HG03159 (cell line): Measurements from ENCODE around the gene SLIT2.

Source experiments
- ATAC-seq: cut with Tn5 transposase; IDR thresholded peaks from one replicate; pipeline ENCODE4 v1.9.1; 2021; ENCODE audit warnings: mild to moderate bottlenecking, moderate library complexity; ENCODE audit not compliant: unreplicated experiment

Gene SLIT2

DNA sequence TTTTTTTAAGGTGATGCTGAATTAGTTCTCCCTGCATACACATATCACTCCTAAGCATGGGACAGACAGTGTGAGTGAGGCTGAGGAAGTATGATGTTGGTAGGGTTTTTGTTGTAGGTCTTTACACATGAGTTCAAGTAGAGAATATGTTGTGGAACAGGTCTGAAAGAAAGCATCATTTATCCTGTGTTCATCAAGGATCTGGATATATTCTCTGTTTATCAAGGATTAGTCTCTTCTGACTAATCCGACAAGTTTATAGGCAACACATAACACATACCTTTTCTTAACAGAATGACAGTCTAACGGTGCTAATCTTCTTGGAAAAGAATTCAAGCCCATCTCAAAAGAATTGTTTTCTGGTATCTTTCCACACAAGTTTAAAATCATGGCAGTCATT lies 10.5 kb downstream of the SLIT2 start:
- ATAC-seq = no peak

DNA sequence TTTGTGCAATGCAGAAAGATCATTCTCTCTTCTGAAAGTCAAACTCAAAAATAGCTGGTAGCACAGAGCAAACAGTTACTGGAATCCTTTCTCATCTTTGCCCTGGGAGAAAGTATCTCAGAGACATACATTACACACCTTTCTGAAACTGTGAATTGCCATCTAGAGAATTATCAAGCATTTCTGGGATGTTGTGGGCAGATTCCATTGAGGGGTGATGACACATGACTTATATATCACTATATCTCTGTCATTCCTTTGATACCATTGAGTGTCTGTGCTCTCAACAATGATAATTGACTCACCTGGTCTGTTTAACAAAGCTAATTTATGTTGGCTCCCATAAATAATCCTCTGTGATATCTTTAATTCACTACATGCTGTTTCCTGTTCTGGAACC lies 13.0 kb downstream of the SLIT2 start:
- no peak for ATAC-seq

DNA sequence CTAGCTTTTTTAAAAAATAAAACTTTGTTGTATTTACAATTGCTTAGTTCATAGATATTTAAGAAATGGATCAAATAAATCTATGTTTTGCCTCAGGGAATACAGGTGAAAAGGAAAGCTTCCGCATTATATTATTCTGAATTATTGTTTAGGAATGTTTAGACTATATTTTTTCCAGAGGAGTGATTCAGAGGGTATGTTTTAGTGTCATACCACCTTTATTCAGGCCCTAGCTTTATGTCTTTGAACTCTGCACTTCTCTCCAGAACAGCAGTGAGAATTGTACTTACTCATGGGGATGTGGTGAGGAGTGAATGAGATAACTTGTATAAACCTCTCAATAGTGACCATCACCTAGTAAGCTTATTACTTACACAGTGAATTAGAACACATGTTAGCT lies 14.0 kb downstream of the SLIT2 start:
- ATAC-seq = no peak

DNA sequence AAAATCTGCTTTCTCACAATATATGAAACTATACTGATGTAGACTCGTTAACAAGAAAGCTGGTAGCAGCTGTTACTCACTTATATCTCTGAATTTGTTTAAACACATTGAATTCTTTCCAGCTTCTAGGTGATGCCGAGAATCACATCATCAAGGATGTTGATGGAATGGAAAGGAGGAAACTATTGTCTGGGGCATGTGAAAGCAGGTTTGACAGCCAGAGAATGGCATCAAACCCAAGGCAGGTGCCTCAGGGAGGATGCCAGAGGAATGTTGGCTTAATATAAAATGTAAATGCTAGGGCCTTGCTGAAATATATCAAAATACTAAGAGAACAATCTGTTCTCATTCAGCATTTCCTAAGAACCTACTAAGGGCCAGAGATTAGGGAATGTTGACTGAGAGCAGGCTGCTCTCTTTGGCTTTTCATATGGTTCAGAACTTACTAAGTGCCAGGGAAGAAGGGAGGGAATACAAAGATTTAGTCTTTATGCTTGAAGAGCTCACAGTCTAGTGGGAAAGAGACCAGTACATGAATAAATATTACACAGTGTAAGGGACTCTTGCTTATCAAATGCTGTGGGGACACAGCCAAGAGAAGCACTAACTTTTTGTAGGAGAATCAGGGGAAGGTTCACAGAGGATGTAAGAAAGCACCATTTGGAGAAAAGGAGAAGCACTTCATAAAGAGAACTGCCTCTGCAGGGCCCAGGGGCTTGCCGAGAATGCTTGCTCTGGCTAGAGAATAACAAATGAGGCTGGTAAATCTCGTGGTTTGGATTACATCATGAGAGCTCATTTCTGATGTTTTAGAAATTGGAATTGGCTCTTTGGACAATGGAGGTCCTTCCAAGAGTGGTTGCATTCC lies 14.7 kb downstream of the SLIT2 start:
- ATAC-seq = no peak

DNA sequence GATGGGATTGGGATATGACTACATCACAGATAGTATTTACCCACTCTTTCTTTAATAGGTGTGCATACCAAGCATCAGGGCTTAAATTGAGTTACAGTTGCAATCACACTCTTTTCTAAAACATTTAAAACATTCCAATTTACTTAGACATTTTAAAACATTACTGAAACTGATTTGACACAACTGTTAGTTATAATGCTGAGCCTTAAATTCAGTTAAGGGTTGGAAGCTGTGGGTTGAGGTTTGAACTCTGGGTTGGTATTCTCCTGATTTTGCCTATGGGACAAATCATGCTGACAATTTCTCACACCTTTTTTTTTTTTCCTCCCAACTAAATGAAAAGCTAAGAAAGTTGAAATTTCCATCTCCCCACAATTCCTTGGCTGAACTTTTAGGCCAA lies 16.3 kb downstream of the SLIT2 start:
- ATAC-seq = no peak

DNA sequence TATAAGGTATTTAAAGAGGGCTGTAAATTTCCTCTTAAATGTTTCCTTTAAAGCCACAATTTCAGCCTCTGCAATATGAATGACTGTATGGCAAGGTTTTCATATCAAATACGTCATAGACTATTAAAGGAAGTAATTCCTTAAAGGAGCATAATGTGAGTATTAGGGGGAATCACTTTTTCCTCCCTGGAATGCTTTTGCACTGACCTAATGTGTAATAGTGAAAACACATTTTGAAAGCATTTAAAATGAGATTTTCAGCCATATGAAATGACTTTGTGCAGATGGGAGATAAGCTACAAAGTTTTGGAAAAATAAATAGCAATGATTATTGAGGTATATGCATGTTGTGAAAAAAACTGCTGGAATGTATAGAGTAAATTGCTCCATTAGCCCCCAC lies 17.6 kb downstream of the SLIT2 start:
- ATAC-seq = no peak

DNA sequence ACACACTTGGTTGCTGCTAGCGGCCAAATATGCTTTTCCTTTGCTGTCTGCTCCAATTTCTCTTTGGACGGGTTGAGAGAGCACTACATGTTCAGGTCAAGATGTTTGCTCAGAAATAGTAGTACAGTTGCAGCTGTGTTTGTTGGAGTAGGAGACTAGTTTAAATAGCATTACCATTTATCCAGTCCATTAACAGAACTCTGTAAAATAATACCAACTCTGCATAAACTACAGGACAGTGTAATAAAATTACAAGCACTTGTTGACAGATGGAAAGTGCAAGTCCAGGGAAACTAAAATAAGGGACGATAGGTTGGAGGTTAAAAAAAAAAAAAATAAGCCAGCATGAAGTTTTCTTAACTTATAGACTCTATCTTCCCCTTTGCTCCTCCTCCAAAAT lies 20.2 kb downstream of the SLIT2 start:
- no peak for ATAC-seq

DNA sequence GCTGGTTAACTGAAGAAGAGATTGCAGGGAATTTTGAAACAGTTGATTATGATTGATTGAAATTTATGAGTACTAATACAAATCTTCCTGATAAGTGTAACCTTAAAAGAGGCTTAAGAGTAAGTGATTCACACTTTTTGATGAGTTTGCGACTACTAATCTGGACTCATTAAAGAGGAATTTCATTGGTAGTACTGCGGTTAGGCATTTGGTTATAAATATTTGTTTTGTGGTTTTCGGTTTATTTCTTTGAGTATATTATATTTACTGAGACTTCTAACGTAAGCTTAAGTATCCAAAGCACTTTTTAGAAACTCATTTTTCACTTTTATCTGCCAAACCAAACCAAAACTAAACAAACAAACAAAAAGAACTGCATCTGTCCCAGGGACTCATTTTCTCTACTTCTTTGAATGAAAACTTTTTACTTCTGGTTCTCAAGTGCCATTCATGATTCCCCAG lies 20.7 kb downstream of the SLIT2 start:
- no peak for ATAC-seq

DNA sequence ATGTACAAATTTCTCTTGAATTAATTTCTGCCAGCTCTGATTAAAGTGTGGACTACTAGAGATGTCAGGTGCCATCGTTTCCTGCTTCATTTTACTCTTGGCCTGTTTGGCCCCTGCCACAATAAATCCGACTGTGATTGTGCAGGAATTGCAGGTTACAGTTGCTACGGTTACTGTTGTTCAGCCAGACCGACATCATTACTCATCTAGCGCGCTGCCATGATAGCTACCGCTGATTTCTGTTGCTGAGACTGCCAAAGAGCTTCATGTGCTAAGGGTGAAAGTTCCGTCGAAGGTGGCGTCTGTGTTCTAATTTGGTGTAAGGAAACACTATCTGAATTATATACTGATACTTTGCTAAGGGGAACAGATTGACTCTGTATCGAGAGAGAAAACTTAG lies 22.1 kb downstream of the SLIT2 start:
- no peak for ATAC-seq

DNA sequence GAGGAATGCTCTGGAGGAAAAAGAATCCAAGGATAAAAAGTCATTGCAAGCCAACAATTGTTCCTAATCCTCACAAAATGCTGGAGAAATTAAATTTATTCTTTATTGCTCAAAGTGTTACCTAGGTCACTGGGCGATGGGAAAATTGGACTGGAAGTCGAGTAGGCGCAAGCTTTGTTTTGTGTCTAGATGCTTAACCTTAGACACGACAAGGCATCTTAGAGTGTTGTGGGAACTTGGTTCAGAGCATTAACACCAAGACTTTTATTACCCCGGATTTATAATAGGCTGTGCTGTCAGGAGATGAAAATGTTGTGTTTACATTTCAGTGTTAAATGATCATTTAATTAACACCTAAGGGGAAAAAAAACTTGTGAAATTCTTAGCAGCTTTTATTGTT lies 25.1 kb downstream of the SLIT2 start:
- no peak for ATAC-seq

DNA sequence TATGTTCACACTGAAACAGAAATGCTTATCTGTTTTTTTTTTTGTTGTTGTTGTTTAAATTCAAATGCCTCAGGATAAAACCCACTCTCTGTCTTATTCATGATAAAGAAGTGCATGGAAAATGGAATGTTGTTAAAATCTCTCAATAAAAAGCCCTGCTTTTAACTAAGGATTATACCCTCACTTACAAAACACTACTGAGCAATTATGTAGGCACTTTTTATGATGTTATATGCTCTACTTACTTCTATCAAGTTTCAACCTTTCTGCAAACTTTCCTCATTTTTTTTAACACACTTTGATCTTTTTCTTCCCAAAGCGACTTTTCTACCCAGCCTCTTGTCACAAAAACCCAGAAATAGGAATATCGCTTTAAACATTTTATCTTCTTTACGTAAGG lies 26.5 kb downstream of the SLIT2 start:
- ATAC-seq = no peak

DNA sequence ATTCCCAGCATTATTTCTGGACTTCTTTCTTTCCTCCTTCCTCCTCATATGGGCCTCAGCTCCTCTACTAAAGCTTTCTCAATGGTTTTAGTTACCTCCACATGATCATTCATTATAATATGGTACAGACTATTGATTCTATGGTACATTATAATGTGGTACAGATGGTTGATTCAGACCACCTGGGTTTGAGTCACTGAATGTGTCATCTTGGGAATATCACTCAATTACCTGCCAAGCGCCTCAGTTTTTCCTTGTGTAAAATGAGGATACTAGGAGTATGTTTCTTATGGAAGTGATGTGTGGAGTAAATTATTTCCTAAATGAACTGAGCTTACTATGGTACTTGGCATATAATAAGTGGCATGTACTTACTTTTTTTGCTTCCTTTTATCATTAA lies 27.7 kb downstream of the SLIT2 start:
- no peak for ATAC-seq

DNA sequence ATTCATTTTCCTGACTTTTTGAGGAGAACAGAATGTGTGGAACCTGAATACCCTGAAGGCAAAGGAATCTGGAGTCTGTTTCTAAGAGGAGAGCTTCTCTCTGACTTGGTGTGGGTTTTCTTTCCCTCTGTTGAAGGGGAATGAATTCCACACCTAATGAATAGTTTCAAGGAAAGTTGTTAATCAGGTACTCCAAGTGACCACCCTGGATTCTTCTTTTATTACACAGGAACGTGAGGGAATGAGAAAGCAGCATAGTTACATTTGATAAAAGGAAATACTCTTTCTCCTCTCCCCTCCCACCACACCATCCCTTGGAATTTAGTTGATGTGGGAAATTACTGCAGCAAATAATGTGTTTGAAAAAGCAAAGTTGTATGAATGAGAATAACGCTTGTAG lies 29.7 kb downstream of the SLIT2 start:
- no peak for ATAC-seq

DNA sequence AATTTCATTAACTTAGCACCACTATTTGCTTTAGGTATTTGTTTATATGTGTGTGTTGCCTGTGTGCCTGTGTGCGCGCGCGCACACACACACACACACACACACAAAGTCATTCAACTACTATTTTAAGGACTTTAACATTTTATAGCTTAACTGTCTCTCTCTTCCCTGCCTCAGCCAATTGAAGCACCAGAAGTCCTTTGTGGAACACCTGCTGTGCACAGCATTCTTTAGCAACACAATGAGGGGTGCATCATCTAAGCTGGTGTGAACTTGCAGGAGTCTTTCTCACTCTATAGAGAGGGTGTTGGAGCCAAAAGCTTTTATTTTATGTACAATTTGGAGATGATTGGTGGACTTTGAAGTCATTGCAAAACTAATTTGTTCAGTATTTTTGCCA lies 31.3 kb downstream of the SLIT2 start:
- ATAC-seq = no peak

DNA sequence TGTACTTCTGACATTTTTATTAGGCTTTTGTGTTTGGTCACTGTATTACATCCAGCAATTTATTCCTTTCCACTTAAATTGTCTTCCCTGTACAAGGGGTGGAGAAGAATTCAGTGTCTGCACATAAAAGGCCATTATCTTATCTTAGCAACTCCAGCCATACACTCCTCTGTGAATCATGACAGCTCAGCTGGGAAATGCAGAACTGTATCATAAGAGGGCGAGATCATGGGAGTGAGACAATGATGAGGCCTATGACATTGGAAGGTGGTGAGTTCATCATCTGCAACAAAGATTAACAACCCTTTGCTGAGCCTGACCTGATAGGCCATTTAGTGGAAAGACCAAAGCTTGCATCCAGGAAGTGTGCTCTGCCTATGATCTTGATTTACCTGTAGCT lies 33.3 kb downstream of the SLIT2 start:
- no peak for ATAC-seq

DNA sequence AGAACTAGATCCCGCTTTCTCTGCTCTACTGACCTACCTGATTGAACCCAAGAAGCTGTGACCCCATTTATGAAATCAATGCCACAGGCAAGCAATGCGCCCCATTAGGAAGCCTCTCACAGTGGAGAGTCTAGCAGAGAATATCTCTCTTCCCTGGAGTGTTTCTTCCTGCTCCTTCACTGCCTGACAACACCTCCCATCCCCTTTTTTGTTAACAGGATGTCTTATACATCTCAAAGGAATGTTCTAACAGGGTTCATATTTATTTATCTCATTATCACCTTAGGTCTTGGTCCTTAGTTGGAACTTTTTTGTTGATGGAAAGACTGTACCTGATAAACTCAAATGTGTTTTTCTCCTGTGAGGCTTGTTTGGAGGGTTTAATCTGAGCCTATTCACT lies 35.5 kb downstream of the SLIT2 start:
- no peak for ATAC-seq

DNA sequence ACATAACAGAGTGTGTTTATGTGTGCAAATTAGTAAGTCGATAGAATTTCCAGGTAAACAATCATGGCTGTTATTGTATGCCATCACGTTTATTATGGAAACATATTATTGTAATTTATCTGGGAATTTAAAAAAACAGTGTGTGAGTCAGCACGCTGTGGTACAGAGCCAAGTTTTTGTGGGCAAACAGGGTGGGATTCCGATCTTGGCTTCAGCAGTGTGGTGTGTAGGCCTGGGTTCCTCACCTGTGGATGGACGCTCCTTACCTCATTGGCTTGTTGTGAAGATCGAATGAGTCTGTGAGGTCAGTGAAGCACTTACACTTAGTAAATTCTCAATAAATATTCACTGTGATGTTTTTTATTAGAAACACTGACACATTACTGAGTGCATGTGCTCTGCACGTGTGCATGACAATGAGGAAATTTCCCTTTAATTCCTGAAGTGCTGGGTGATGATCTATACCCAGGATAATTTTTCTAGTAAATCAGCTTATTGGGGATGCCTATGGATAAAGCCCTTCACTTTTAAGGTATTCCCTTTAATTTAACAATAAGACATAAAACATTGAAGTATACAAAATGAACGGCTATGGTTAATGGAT lies 36.4 kb downstream of the SLIT2 start:
- no peak for ATAC-seq

DNA sequence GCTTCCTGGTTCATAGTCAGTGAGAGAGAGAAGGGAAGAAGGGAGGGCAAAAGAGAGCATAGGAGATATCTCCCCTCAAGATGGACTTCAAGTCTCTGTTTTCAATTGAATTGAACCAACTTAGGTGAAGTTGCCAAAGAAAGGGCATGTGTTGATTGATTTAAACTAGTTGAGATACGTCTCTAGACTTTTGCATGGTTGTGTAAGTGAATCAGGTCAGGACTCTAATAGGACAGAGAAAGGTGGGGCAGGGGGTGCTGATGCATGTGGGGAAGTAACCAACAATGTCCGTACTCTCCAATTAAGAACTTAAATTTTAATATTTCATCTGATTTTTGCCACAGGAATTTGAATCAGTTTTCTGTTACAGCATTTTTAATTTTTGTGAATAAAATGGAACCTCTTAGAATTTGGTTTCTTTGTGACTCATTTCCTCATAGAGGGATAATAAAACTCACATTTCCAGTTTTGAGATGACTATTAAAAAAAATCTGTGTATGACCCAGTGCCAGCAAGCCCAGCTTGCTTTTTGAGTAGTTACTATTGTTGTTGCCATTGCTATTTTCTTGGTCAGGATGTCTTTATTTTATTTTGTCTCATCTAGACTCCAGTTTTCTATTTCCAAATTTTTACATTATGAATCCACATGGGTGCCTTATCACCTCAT lies 37.3 kb downstream of the SLIT2 start:
- ATAC-seq = no peak

DNA sequence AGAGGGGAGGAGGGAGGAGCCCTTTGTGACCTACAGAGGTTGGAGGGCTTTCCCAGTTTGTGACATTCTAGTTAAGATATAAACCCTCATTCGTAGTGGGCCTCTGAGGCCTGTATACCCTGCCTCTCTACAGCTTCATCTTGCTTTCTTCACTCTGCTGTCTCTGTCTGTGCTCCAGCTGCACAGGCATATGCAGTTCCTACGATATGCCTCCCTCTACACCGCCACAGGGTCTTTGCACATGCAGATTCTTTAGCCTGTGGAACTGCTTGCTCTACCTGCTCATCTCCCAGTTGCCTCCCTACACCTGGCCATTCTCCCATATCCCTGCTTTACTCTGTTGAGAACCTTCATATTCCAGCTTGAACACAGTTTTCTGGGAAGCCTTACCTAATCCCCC lies 38.1 kb downstream of the SLIT2 start:
- ATAC-seq = no peak

DNA sequence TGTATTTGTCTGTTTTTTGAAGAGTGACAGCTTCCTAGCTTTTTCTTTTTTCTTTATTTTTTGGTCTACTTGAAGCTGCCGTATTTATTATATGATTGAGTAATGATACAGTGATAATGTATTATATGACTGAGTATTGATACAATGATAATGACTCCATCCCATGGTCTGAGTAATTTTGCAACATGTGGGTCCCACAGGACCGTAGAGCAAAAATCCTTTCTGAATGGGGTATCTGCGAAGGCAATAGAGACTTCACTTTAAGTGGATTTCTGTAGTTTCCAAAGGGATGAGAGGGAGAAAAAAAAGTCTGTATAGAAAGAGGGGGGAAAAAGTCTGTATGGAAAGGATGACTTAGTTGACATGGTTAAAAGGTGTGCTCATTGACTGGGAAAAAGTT lies 41.0 kb downstream of the SLIT2 start:
- no peak for ATAC-seq

DNA sequence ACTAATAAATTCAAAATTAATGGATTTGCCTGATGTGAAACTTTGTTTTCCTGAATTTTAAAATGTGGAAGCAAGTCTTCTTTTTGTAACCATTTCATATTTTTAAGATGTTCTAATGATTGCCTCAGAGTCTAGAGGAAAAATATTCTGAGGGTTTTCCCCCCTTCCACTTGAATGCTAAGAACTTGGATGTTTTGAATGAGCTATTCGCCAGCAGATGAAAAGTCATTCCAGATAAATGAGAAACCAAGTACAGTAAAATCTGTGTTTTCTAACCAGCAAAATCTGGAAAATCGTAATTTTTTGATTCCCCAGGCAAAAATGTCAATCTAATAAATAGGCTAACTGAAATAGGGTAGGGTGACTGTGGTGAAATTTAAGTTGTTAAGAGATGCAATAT lies 45.6 kb downstream of the SLIT2 start:
- no peak for ATAC-seq

DNA sequence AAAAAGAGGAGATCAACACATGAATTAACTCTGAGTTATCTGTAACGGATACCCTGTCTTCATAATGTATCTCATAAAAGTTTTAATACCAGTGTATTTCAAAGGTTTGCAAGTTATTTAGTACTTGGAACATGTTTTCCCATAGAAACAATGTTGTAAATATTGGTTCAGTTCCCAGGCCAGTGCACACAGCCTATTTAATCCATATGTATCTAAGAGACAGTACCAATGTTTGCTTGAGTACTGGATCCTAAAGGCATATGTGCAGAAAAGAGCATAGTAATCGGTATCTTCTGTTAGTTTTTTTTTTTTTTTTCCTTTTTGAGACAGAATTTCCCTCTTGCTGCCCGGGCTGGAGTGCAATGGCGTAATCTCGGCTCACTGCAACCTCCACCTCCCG lies 46.1 kb downstream of the SLIT2 start:
- ATAC-seq = no peak
